MM.1S (cell line): ENCODE measurements around the gene ID1.

ENCODE experiments used
- CTCF ChIP-seq: fragments of 300-600 bp; sonication (generic); IDR thresholded peaks from 2 replicates; pipeline ENCODE4 v1.5.1; 2016; ENCODE audit warnings: antibody characterized with exemption, low read length, mixed read lengths
- EZH2phosphoT487 ChIP-seq: fragments of 300-600 bp; sonication (generic); IDR thresholded peaks from 2 replicates; pipeline ENCODE4 v1.6.1; 2018; ENCODE audit warnings: antibody characterized with exemption, low read length

DNA sequence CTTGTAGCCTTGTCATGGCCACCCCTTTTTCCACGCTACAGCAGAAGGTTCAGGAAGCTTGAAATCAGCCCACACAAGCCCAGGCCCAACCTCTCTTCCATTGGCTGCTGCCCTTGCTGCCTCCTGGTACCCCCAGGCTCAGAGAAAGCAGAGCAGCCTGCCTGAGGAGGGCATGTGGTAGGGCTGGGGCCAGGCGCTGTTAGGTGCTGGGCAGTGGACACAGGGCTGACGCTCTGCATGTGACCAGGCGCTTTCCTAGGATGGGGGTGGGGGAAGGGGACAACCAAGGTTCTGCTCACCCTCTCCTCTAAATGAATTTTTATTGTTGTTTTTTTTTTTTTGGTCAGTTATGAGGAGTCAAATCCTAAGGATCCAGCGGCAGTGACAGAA, 36.3 kb upstream of the ID1 start:
- TF ChIP-seq CTCF (no peak), EZH2phosphoT487 (no peak)
